HEK293 (cell line): ENCODE data around the gene ENAH.

Source experiments
- CTCF ChIA-PET: fragments of 350-600 bp; formaldehyde crosslinking; extraction: SDS; loops from one replicate; lab custom pipeline; 2021; ENCODE audit warnings: antibody characterized with exemption; lab: Yijun Ruan, JAX
- POLR2A ChIA-PET: fragments of 300-600 bp; formaldehyde crosslinking; extraction: SDS; loops from one replicate; lab custom pipeline; 2020; ENCODE audit warnings: antibody characterized with exemption, inconsistent platforms; lab: Yijun Ruan, JAX
- H3K27ac ChIP-seq: fragments of 200-500 bp; sonication (Bioruptor generic); 2 replicates; pipeline ENCODE4 v1.5.1; 2014; ENCODE audit warnings: low read depth, low read length, control low read depth, inconsistent platforms; ENCODE audit errors: extremely low read depth
- H3K36me3 ChIP-seq, 2 experiments: fragments of 200-500 bp in 1 of 2; sonication (Bioruptor generic) in 1 of 2; 1 replicate in 1 of 2; 2 replicates in 1 of 2; pipeline ENCODE4 v1.5.1; 2014 to 2017; ENCODE audit warnings: inconsistent platforms in 2 of 2, low read length in 2 of 2; ENCODE audit not compliant: control insufficient read depth in 2 of 2, insufficient read depth in 1 of 2
- H3K4me1 ChIP-seq: fragments of 200-500 bp; sonication (Bioruptor generic); 2 replicates; pipeline ENCODE4 v1.5.1; 2014; ENCODE audit warnings: mild to moderate bottlenecking, low read length, inconsistent platforms; ENCODE audit not compliant: control insufficient read depth, insufficient read depth
- H3K4me3 ChIP-seq: 2 replicates; pipeline ENCODE4 v1.5.1; 2011; ENCODE audit warnings: low read depth, mild to moderate bottlenecking, control low read depth, low read length, moderate library complexity
- H3K9me3 ChIP-seq: fragments of 200-500 bp; sonication (Bioruptor generic); 2 replicates; pipeline ENCODE4 v1.5.1; 2014; ENCODE audit warnings: low read depth, low read length, inconsistent platforms; ENCODE audit not compliant: control insufficient read depth, insufficient read depth
- MZF1 ChIP-seq: fragments of 450-650 bp; formaldehyde crosslinking; IDR thresholded peaks from 2 replicates; pipeline ENCODE4 v1.5.1; 2017; ENCODE audit warnings: missing biosample characterization, missing genetic modification characterization, borderline replicate concordance
- ZNF302 ChIP-seq: fragments of 450-650 bp; formaldehyde crosslinking; IDR thresholded peaks from 2 replicates; pipeline ENCODE4 v1.5.1; 2016; ENCODE audit warnings: missing biosample characterization, missing genetic modification characterization, low read depth
- ZNF37A ChIP-seq: fragments of 450-650 bp; IDR thresholded peaks from 2 replicates; pipeline ENCODE4 v1.5.1; 2018; ENCODE audit warnings: missing biosample characterization, missing genetic modification characterization
- ZNF791 ChIP-seq: fragments of 450-650 bp; formaldehyde crosslinking; IDR thresholded peaks from 2 replicates; pipeline ENCODE4 v1.5.1; 2016; ENCODE audit warnings: missing biosample characterization, missing genetic modification characterization
- TF ChIP-seq, protein P1 (sequence below): fragments of 450-650 bp; formaldehyde crosslinking; IDR thresholded peaks from 2 replicates; pipeline ENCODE4 v1.5.1; 2016; ENCODE audit warnings: missing biosample characterization, missing genetic modification characterization
- TF ChIP-seq, protein P2 (sequence below): fragments of 450-650 bp; formaldehyde crosslinking; IDR thresholded peaks from 2 replicates; pipeline ENCODE4 v1.5.1; 2017; ENCODE audit warnings: missing biosample characterization, missing genetic modification characterization
- TF ChIP-seq, protein P3 (sequence below): fragments of 450-650 bp; formaldehyde crosslinking; IDR thresholded peaks from 2 replicates; pipeline ENCODE4 v1.5.1; 2016; ENCODE audit warnings: missing biosample characterization, missing genetic modification characterization
- TF ChIP-seq, protein P4 (sequence below): fragments of 450-650 bp; formaldehyde crosslinking; IDR thresholded peaks from 2 replicates; pipeline ENCODE4 v1.5.1; 2016; ENCODE audit warnings: missing biosample characterization, missing genetic modification characterization
- TF ChIP-seq, protein P5 (sequence below): fragments of 450-650 bp; formaldehyde crosslinking; IDR thresholded peaks from 2 replicates; pipeline ENCODE4 v1.5.1; 2016; ENCODE audit warnings: missing biosample characterization, missing genetic modification characterization

ENAH gene

DNA sequence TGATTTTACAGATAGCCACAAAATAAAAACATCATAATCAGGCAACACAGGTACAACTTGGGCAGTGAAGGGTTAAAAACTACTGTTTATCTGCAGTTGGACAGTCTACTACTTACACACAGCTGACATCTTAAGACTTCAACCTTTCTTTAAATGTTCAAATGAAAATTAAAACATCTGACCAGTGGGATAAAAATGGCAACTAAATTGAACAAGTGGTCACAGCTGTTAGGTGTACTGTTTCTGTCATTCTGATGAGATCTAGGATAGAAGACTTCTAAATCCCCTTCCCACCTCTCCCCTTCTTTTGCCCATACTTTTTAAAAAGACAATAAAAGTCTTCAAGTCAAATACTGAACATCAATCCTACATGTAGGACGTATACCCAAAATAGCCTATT lies 56.2 kb downstream of the ENAH start:
- CTCF ChIA-PET, result interaction anchor here (1.4 kb wide), 1 partner anchor 27 kb away, joined by 4 read pairs; no protein-coding TSS in a partner anchor

DNA sequence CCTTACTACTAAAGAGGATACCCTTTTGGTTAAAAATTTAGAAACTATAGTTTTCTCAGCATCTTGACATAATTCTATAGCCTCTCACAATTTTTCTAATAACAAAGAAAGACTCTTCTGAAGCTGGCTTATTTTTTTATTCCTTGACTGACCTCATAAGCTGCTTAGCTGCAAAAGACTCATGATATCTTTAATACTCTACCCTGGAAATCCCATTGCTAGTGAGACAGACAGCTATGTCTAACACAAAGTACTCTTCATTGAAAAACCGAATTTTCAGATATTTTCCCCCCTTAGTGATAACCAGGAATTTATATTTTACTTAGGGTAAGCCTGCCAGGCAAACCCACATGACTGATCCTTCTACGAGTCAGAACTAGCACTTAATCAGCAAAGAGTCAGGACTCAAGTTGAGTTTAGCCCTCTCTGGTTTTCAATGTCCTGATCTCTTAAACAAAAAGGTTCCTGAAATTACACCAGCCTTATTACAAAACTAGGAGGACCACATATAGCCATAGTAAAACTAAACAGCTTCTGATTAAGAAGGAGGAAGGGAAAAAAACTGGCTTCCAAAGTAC lies 56.9 kb downstream of the ENAH start:
- Histone ChIP-seq H3K9me3 (no peaks in the 10 kb centered on the region; the same call in 1 of the 2 replicates), H3K36me3 (peaks cover 0 to 11% of the 10 kb centered on the region in 2 experiments; a peak in 2 of 3 replicates), H3K4me3 (no peak overlapping the region), H3K4me1 (peaks cover 28% of the 10 kb centered on the region), H3K27ac (no peak overlapping the region)
- TF ChIP-seq, protein P1, sequence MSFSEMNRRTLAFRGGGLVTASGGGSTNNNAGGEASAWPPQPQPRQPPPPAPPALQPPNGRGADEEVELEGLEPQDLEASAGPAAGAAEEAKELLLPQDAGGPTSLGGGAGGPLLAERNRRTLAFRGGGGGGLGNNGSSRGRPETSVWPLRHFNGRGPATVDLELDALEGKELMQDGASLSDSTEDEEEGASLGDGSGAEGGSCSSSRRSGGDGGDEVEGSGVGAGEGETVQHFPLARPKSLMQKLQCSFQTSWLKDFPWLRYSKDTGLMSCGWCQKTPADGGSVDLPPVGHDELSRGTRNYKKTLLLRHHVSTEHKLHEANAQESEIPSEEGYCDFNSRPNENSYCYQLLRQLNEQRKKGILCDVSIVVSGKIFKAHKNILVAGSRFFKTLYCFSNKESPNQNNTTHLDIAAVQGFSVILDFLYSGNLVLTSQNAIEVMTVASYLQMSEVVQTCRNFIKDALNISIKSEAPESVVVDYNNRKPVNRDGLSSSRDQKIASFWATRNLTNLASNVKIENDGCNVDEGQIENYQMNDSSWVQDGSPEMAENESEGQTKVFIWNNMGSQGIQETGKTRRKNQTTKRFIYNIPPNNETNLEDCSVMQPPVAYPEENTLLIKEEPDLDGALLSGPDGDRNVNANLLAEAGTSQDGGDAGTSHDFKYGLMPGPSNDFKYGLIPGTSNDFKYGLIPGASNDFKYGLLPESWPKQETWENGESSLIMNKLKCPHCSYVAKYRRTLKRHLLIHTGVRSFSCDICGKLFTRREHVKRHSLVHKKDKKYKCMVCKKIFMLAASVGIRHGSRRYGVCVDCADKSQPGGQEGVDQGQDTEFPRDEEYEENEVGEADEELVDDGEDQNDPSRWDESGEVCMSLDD (tag by site-specific recombination), result no peak
- TF ChIP-seq, protein P2, sequence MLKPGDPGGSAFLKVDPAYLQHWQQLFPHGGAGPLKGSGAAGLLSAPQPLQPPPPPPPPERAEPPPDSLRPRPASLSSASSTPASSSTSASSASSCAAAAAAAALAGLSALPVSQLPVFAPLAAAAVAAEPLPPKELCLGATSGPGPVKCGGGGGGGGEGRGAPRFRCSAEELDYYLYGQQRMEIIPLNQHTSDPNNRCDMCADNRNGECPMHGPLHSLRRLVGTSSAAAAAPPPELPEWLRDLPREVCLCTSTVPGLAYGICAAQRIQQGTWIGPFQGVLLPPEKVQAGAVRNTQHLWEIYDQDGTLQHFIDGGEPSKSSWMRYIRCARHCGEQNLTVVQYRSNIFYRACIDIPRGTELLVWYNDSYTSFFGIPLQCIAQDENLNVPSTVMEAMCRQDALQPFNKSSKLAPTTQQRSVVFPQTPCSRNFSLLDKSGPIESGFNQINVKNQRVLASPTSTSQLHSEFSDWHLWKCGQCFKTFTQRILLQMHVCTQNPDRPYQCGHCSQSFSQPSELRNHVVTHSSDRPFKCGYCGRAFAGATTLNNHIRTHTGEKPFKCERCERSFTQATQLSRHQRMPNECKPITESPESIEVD (tag by site-specific recombination), result 0 out of 2 replicates have a peak, but pooled peaks have one; percentile 40
- ChIA-PET CTCF (interaction anchor here (0.6 to 1.7 kb wide), 8 partner anchors 10 to 746 kb away, joined by 3 to 5 read pairs (median 4); no protein-coding TSS in a partner anchor), POLR2A (no interaction called here)

More for the DNA sequence above, 56.2 kb downstream of the ENAH start:
- Histone ChIP-seq H3K9me3 (no peaks in the 10 kb centered on the region; the same call in 1 of the 2 replicates), H3K4me1 (peaks cover 30% of the 10 kb centered on the region), H3K4me3 (no peak overlapping the region), H3K36me3 (peaks cover 0 to 11% of the 10 kb centered on the region in 2 experiments; a peak in 2 of 3 replicates), H3K27ac (no peak overlapping the region)
- POLR2A ChIA-PET, result interaction anchor here (1.1 kb wide), 1 partner anchor 11 kb away, joined by 3 read pairs; no protein-coding TSS in a partner anchor
- TF ChIP-seq, protein P3, sequence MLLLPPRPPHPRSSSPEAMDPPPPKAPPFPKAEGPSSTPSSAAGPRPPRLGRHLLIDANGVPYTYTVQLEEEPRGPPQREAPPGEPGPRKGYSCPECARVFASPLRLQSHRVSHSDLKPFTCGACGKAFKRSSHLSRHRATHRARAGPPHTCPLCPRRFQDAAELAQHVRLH (tag by site-specific recombination), result no peak
- TF ChIP-seq MZF1 (tag by site-specific recombination), result peak; percentile 52; the same call in 1 of the 2 replicates

DNA sequence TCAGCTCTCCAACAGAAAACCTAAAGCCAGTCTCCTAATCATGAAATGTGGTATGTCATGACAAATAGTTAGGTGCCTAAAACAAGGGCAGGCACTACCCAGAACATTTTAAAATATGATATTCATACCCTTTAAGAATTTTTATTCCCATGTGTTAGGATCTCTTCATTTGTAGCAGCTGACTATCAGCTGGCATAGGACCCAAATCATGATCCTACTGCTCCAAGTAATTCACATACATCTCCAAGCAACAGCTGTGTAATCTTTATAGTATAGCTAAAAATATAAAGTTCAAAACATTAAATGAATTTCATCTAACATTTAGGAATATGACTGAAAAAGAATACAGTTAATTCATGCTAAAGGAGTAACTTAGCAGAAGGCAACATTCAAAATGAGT lies 57.5 kb downstream of the ENAH start:
- no peaks in the 10 kb centered on the region; the same call in 1 of the 2 replicates for H3K9me3 ChIP-seq
- H3K36me3 ChIP-seq, result peaks cover 0 to 9% of the 10 kb centered on the region in 2 experiments; a peak in 2 of 3 replicates
- ChIA-PET POLR2A (no interaction called here), CTCF (interaction anchor here (0.6 to 1.7 kb wide), 11 partner anchors 10 to 745 kb away, joined by 3 to 5 read pairs (median 4); no protein-coding TSS in a partner anchor)
- no peak overlapping the region for H3K27ac ChIP-seq
- no peak overlapping the region for H3K4me3 ChIP-seq
- no peak for TF ChIP-seq ZNF302 (tag by site-specific recombination)
- no peak for TF ChIP-seq ZNF791 (tag by site-specific recombination)
- TF ChIP-seq, protein P4, sequence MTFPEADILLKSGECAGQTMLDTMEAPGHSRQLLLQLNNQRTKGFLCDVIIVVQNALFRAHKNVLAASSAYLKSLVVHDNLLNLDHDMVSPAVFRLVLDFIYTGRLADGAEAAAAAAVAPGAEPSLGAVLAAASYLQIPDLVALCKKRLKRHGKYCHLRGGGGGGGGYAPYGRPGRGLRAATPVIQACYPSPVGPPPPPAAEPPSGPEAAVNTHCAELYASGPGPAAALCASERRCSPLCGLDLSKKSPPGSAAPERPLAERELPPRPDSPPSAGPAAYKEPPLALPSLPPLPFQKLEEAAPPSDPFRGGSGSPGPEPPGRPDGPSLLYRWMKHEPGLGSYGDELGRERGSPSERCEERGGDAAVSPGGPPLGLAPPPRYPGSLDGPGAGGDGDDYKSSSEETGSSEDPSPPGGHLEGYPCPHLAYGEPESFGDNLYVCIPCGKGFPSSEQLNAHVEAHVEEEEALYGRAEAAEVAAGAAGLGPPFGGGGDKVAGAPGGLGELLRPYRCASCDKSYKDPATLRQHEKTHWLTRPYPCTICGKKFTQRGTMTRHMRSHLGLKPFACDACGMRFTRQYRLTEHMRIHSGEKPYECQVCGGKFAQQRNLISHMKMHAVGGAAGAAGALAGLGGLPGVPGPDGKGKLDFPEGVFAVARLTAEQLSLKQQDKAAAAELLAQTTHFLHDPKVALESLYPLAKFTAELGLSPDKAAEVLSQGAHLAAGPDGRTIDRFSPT (tag by site-specific recombination), result no peak
- peaks cover 30% of the 10 kb centered on the region for H3K4me1 ChIP-seq

DNA sequence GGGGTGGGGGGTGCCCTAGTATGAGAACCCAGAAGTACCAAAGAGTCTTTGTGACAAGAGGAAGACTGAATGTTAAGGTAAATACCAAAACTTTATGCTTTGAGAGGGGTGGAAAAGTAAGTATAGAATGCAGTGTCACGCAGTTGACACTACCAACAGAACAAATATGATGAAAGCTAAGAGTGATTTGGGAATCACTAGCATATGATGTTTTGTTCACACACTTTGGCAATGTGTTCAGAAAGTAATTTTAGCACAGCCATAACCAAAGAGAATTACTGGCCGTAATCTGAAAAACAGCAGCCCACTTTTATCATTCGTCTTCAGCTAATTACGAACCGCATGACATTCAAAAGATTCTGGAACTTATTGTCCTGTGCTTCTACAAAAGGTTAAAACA lies 59.5 kb downstream of the ENAH start:
- TF ChIP-seq, protein P5, sequence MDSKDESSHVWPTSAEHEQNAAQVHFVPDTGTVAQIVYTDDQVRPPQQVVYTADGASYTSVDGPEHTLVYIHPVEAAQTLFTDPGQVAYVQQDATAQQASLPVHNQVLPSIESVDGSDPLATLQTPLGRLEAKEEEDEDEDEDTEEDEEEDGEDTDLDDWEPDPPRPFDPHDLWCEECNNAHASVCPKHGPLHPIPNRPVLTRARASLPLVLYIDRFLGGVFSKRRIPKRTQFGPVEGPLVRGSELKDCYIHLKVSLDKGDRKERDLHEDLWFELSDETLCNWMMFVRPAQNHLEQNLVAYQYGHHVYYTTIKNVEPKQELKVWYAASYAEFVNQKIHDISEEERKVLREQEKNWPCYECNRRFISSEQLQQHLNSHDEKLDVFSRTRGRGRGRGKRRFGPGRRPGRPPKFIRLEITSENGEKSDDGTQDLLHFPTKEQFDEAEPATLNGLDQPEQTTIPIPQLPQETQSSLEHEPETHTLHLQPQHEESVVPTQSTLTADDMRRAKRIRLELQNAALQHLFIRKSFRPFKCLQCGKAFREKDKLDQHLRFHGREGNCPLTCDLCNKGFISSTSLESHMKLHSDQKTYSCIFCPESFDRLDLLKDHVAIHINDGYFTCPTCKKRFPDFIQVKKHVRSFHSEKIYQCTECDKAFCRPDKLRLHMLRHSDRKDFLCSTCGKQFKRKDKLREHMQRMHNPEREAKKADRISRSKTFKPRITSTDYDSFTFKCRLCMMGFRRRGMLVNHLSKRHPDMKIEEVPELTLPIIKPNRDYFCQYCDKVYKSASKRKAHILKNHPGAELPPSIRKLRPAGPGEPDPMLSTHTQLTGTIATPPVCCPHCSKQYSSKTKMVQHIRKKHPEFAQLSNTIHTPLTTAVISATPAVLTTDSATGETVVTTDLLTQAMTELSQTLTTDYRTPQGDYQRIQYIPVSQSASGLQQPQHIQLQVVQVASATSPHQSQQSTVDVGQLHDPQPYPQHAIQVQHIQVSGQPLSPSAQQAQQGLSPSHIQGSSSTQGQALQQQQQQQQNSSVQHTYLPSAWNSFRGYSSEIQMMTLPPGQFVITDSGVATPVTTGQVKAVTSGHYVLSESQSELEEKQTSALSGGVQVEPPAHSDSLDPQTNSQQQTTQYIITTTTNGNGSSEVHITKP (tag by site-specific recombination), result peak; percentile 37; the same call in 1 of the 2 replicates
- TF ChIP-seq, protein P2 (tag by site-specific recombination), result peak; percentile 17; the same call in 1 of the 2 replicates
- TF ChIP-seq ZNF37A (tag by site-specific recombination), result no peak
- no peak overlapping the region for H3K4me3 ChIP-seq
- peaks cover 22% of the 10 kb centered on the region for H3K4me1 ChIP-seq
- POLR2A ChIA-PET, result interaction anchor here (1.0 kb wide), 1 partner anchor 10 kb away, joined by 3 read pairs; no protein-coding TSS in a partner anchor
- CTCF ChIA-PET, result interaction anchor here (0.8 to 2.0 kb wide), 3 partner anchors 10 to 179 kb away, joined by 3 to 5 read pairs (median 4); no protein-coding TSS in a partner anchor
- no peaks in the 10 kb centered on the region for H3K9me3 ChIP-seq
- no peaks in the 10 kb centered on the region for H3K36me3 ChIP-seq
- H3K27ac ChIP-seq, result no peak overlapping the region
